Brain microvascular endothelial cell (primary cell): Measurements from ENCODE around the gene TMEM117.

Experiments used
- DNase-seq: peaks from one replicate; pipeline ENCODE4 v3.0.0-alpha.2; 2020
- H3K27ac ChIP-seq: fragments of 250-450 bp; sonication (Bioruptor Pico); 2 replicates; pipeline ENCODE4 v1.5.1; 2020; ENCODE audit warnings: mild to moderate bottlenecking, moderate library complexity
- H3K27me3 ChIP-seq: fragments of 250-450 bp; sonication (Bioruptor Pico); replicated peaks from 2 replicates; pipeline ENCODE4 v1.5.1; 2020; ENCODE audit warnings: mild to moderate bottlenecking
- H3K36me3 ChIP-seq: fragments of 250-450 bp; sonication (Bioruptor Pico); replicated peaks from 2 replicates; pipeline ENCODE4 v1.5.1; 2020; ENCODE audit warnings: mild to moderate bottlenecking
- H3K4me3 ChIP-seq: 2 replicates; pipeline ENCODE4 v1.5.1; 2011; ENCODE audit warnings: low read depth, mild to moderate bottlenecking, control low read depth, low read length, moderate library complexity
- in situ Hi-C: cut with HindIII; loops from 2 replicates; pipeline ENCODE4 v1.10.0; 2017; ENCODE audit warnings: low sequenced_read_pairs, low pct_ligation_motif_present
- TF ChIP-seq, protein P1 (sequence below): IDR thresholded peaks from 2 replicates; pipeline ENCODE4 v1.5.1; 2011; ENCODE audit warnings: low read depth, mild to moderate bottlenecking, moderate library complexity, low read length, control low read depth, inconsistent platforms; ENCODE audit errors: missing control alignments

The TMEM117 gene

DNA sequence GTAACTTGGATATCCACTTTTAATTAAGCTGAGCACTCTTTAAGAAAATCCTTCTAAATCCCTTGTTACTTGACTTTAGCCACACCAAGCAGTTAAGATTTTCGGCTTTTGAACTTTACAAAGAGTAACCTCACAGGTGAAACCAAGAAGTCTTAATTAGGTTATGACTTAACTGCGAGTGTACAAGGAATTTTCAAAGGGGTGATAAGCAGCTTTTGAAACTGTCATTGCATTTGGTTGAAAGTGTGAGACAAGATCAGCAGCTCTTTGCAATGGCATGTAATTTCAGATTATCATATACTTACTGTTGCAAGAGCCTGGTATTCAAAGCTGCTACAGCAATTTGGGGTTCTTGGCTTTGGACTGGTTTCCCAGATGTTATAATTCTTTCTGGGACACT is 137.5 kb downstream of the TMEM117 start:
- TF ChIP-seq, protein P1, sequence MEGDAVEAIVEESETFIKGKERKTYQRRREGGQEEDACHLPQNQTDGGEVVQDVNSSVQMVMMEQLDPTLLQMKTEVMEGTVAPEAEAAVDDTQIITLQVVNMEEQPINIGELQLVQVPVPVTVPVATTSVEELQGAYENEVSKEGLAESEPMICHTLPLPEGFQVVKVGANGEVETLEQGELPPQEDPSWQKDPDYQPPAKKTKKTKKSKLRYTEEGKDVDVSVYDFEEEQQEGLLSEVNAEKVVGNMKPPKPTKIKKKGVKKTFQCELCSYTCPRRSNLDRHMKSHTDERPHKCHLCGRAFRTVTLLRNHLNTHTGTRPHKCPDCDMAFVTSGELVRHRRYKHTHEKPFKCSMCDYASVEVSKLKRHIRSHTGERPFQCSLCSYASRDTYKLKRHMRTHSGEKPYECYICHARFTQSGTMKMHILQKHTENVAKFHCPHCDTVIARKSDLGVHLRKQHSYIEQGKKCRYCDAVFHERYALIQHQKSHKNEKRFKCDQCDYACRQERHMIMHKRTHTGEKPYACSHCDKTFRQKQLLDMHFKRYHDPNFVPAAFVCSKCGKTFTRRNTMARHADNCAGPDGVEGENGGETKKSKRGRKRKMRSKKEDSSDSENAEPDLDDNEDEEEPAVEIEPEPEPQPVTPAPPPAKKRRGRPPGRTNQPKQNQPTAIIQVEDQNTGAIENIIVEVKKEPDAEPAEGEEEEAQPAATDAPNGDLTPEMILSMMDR: no peak
- H3K27ac ChIP-seq: no peak overlapping the region
- H3K36me3 ChIP-seq: no peaks in the 10 kb centered on the region
- no peak overlapping the region for H3K4me3 ChIP-seq
- H3K27me3 ChIP-seq: no peaks in the 10 kb centered on the region
- in situ Hi-C loops: no loop called here
- no peak for DNase-seq

GRCh38 chr12:43973993-43974392 is 138.1 kb downstream of the TMEM117 start:
- TF ChIP-seq, protein P1: no peak
- no peak overlapping the region for H3K27ac ChIP-seq
- H3K4me3 ChIP-seq: no peak overlapping the region
- DNase-seq: no peak
- H3K27me3 ChIP-seq: no peaks in the 10 kb centered on the region
- H3K36me3 ChIP-seq: no peaks in the 10 kb centered on the region
- in situ Hi-C loops: no loop called here

DNA sequence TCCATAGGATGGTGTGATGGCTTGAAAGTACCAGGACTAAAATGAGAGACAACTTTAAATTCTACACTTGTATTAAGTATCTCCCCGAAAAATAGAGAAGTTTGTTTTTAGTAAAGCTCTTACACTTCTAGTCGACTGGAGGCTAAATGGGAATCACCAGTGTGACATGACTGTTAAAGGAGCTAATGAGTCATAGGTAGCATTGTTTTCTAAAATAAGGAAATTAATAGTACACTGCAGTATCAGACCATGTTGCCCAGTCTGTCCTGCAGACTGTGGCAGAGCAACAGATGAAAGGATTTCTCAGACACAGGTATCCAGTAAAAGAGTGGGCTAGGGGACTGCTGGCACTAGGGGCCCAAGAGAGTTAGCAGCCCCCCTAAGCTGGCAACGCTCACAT is 140.1 kb downstream of the TMEM117 start:
- H3K27ac ChIP-seq: no peak overlapping the region
- H3K27me3 ChIP-seq: no peaks in the 10 kb centered on the region
- no peak for DNase-seq
- in situ Hi-C loops: no loop called here
- no peak overlapping the region for H3K4me3 ChIP-seq
- TF ChIP-seq, protein P1: no peak
- no peaks in the 10 kb centered on the region for H3K36me3 ChIP-seq

GRCh38 chr12:43978556-43978955 is 142.7 kb downstream of the TMEM117 start:
- H3K27ac ChIP-seq: no peak overlapping the region
- no peak overlapping the region for H3K4me3 ChIP-seq
- no peak for DNase-seq
- H3K27me3 ChIP-seq: no peaks in the 10 kb centered on the region
- no peaks in the 10 kb centered on the region for H3K36me3 ChIP-seq
- in situ Hi-C loops: no loop called here
- TF ChIP-seq, protein P1: no peak

DNA sequence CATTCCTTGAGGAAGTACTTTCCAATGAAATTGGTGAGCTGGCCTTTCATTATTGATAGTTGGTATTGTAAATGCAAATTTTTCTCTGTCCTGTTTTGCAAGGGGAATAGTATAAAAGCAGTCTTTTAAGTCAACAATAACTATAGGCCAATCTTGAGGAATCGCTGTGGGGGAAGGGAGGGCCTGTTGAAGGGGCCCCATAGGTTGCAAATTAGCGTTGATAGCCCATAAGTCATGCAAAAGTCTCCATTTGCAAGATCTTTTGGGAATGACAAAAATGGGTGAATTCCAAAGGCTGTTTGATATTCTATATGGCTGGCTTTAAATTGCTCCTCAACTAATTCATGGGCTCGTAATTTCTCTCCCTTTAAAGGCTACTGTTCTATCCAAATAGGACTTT is 143.6 kb downstream of the TMEM117 start:
- Histone ChIP-seq H3K27me3 (no peaks in the 10 kb centered on the region), H3K27ac (no peak overlapping the region), H3K36me3 (no peaks in the 10 kb centered on the region), H3K4me3 (no peak overlapping the region)
- TF ChIP-seq, protein P1: no peak
- in situ Hi-C loops: no loop called here
- no peak for DNase-seq

DNA sequence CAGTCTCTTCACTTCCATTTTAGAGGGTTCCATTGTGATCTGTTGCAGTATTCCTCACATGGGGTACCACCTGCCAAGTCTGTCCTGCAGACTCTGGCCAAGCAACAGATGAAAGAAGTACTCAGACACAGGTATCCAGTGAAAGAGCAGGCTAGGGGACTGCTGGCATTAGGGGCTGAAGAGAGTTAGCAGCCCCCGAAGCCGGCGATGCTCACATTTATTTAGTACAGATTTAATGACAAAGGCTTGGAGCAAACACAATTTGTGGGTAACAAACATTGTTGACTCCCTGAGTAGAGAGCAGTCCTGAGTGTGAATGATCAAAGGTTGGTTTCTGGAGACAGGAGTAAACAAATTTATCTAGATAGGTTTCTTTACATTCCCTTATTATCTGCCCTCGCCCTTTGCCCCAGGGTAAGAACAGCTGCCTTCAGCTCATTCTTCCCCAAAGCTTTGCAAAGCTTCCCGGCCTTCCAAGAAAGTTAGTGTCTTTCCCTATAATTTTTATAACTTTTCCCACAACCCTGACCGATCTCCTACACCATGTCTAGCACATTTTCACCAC is 144.8 kb downstream of the TMEM117 start:
- in situ Hi-C loops: no loop called here
- no peak for DNase-seq
- TF ChIP-seq, protein P1: no peak

More for the DNA sequence above, 144.8 kb downstream of the TMEM117 start:
- Histone ChIP-seq H3K36me3 (no peaks in the 10 kb centered on the region), H3K27me3 (no peaks in the 10 kb centered on the region), H3K4me3 (no peak overlapping the region), H3K27ac (no peak overlapping the region)
